Fibroblast of mammary gland (primary cell): Measurements from ENCODE around the gene LCN12.

Experiments used
- DNase-seq: peaks from one replicate; pipeline ENCODE4 v3.0.0-alpha.2; 2010; ENCODE audit warnings: low read depth
- H3K4me3 ChIP-seq: 2 replicates; pipeline ENCODE4 v1.5.1; 2011; ENCODE audit warnings: low read depth, mild to moderate bottlenecking, low read length, moderate library complexity; ENCODE audit not compliant: control insufficient read depth
- CTCF ChIP-seq: conservative IDR thresholded peaks from 2 replicates; pipeline ENCODE4 v1.5.1; 2011; ENCODE audit warnings: low read depth, low read length, inconsistent platforms; ENCODE audit not compliant: control insufficient read depth, insufficient read depth

Gene LCN12

GRCh38 chr9:136951541-136952320, at the start of gene LCN12:
Gene LCN12, plus strand, starts transcription at chr9:136952273. Its CDS starts 55 bp downstream, at chr9:136952328.
- H3K4me3 ChIP-seq: no peak within 1 kb of the TSS
- no peak for DNase-seq
- TF ChIP-seq CTCF: no peak

- TF ChIP-seq CTCF: no peak
- no peak overlapping the region for H3K4me3 ChIP-seq
- DNase-seq: peak; percentile 34
Observed at GRCh38 chr9:136903041-136903554, 49.0 kb upstream of the LCN12 start.

GRCh38 chr9:136906266-136906665, 45.8 kb upstream of the LCN12 start:
- H3K4me3 ChIP-seq: no peak overlapping the region
- no peak for DNase-seq
- TF ChIP-seq CTCF: no peak

DNA sequence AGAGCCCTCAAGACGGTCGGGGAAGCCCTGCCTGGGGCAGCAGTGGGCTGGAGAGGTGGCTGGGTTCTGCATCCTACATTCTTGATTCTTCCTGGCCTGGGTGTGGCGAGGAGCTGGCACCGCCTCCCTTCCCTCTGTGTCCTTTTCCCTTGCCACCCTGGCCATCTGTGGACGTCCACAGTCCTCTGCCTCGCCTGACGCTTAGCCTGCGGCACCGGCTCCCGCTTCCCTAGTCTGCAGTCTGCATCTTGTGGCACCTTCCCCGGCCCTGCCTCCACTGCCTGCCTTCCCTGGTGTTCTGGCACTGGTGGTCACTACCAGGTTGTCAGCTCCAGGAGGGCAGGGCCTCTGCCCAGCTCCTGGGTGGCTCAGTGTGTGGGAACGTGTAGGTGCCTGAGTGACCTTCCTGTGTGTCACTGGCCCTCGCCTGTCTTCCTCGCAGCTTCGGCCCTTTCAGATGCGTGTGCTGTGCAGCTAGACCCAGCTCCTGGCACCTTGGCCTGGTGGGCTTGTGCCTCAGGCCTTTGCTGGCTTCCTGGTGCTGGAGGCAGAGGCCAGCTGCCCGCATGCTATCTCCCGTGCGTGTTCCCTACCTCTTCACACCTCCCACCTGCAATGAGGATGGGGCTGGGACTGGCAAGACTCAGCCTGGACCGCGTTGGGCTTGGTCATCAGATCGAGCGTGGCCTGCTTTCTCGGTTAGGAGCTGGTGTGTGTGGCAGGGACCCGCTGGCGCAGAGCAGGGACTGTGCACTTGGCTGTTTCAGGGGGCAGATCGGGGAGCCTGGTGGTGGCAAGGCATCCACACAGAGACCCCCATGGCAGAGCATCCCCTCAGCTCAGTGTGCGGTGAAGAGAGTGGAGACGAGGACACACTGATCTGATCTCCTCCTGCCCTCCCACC, 44.8 kb upstream of the LCN12 start:
- H3K4me3 ChIP-seq: no peak overlapping the region
- TF ChIP-seq CTCF: no peak
- no peak for DNase-seq

DNA sequence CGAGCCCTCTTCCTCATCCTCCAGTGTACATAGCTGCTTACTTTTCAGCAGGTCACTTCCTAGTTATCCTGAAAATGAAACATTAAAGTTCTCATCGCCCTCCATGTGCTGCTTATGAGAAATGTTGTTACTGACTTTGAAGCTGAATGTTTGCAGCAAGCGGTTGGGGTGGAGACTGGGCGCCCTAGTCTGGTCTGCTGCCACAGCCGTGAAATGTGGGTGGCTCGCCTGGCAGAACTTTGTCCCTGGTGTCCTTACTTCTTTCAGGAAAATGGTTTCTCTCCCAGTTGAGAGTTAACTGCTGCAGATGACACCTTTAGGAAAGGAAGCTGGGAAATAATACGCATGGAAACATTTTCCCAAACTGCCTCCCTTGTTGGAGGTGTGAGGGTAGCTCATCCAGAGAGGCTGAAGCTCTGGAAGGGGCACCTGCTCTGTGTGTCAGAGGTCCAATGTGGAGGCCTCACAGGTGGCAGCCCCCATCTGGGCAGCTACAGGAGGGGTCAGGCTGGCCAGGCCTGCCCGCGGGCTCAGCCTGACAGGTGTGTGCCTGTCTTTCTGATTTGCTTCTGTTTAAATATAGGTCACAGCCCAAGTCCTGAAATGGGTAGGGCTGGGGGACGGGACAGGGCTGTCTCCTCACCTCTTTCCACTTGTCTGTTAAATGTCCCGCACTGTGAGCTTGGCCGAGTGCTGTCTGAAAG, 41.7 kb upstream of the LCN12 start:
- no peak for DNase-seq
- no peak for TF ChIP-seq CTCF
- no peak overlapping the region for H3K4me3 ChIP-seq

- no peak overlapping the region for H3K4me3 ChIP-seq
- no peak for TF ChIP-seq CTCF
- no peak for DNase-seq
Observed at GRCh38 chr9:136910901-136911245, 41.2 kb upstream of the LCN12 start.
